OCI-LY1 (cell line): ENCODE data around the gene TLE5.

ENCODE experiments used
- EZH2 ChIP-seq: fragments of 200-600 bp; sonication (generic), shearing (Covaris generic); IDR thresholded peaks from 2 replicates; pipeline ENCODE4 v1.8.0; 2017; ENCODE audit warnings: borderline replicate concordance, mixed run types, mild to moderate bottlenecking, antibody characterized with exemption, low read length, moderate library complexity, mixed read lengths
- TF ChIP-seq, protein P1 (sequence below): fragments of 200-600 bp; sonication (generic), shearing (Covaris generic); IDR thresholded peaks from 2 replicates; pipeline ENCODE4 v1.5.1; 2017; ENCODE audit warnings: mild to moderate bottlenecking, antibody characterized with exemption, low read length, moderate library complexity, mixed read lengths

DNA sequence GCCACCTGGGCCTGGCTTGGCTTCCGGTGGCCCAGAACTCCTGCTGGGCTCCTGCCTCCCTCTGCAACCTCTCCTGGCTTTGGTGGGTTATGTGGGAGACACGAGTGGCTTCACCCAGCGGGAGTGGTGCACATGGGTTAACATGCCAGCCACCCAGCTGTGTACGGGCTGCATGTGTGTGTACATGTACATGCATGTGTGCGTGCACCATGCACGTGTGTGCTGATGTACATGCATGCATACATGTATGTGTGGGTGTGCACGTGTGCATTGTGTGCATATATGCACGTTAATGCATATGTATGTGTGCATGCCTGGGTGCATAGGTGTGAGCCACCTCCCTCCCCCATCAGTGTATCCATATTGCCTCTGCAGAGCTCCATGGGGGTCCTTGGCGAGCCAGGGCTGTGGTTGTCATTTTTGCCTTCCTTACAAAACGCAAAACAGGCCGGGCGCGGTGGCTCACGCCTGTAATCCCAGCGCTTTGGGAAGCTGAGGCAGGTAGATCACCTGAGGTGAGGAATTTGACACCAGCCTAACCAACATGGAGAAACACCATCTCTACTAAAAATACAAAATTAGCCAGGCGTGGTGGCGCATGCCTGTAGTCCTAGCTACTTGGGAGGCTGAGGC lies 44.3 kb upstream of the TLE5 start:
- TF ChIP-seq, protein P1, sequence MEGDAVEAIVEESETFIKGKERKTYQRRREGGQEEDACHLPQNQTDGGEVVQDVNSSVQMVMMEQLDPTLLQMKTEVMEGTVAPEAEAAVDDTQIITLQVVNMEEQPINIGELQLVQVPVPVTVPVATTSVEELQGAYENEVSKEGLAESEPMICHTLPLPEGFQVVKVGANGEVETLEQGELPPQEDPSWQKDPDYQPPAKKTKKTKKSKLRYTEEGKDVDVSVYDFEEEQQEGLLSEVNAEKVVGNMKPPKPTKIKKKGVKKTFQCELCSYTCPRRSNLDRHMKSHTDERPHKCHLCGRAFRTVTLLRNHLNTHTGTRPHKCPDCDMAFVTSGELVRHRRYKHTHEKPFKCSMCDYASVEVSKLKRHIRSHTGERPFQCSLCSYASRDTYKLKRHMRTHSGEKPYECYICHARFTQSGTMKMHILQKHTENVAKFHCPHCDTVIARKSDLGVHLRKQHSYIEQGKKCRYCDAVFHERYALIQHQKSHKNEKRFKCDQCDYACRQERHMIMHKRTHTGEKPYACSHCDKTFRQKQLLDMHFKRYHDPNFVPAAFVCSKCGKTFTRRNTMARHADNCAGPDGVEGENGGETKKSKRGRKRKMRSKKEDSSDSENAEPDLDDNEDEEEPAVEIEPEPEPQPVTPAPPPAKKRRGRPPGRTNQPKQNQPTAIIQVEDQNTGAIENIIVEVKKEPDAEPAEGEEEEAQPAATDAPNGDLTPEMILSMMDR, result no peak
- no peak for TF ChIP-seq EZH2
